NCI-H2171 (cell line): ENCODE measurements around the gene NCOA3.
"Not testable (repeated sequence)": the region's sequence is repeated elsewhere in the genome, so short reads cannot be mapped to it uniquely, and the experiment has no call there.

Experiments
- DNase-seq: peaks from one replicate; lab custom pipeline; 2025; lab: John Stamatoyannopoulos, UW

NCOA3 gene

DNA sequence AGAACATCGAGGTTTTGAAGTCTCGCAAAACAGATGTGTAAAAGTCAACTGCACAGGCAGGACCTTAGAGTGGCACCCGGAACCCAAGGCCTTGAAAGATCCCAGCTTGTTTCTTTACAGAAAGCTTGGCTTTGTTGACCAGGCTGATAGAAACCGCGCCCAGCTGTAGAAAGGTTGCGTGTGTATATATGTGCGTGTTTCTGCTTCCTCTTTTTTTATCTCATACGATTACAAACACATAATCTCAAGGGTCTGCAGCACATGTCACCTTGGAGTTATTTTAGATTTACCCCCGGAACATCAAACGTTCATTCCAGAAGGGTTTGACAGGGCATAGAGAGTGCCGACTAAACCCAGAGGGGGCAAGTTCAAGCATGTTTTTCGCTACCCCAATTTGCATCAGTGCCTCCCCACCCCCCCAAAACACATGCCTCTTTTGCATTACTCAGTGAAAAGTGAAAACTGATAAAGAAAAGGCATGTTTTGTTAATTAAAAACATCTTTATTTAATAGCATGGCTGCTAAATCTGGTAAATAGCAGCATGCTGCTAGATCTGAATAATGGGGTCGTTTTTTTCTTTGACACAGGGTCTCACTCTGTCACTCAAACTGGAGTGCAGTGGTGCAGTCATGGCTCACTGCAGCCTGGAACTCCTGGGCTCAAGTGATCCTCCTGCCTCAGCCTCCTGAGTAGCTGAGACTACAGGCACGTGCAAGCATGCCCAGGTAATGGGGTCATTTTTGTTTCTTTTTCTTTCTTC, 33.2 kb upstream of the NCOA3 start:
- DNase-seq, result no peak

DNA sequence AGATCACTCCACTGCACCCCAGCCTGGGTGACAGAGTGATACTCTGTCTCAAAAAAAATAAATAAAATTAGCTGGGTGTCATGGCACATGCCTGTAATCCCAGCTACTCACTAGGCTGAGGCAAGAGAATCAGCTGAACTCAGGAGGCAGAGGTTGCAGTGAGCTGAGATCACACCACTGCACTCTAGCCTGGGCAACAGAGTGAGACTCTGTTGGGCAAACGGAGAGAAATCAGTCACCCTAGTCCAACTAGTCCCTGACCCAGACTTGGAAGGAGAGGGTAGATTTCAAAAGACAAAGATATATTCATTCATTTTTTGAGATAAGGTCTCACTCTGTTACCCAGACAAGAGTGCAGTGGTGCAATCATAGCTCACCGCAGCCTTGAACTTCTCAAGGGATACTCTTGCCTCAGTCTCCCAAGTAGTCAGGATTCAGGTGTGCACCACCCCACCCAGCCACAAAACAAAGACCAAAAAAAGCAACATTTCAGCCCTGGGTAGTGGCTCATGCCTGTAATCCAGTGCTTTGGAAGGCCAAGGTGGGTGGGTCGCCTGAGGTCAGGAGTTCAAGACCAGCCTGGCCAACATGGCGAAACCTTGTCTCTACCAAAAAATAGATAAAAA, 26.2 kb upstream of the NCOA3 start:
- DNase-seq, result no peak

DNA sequence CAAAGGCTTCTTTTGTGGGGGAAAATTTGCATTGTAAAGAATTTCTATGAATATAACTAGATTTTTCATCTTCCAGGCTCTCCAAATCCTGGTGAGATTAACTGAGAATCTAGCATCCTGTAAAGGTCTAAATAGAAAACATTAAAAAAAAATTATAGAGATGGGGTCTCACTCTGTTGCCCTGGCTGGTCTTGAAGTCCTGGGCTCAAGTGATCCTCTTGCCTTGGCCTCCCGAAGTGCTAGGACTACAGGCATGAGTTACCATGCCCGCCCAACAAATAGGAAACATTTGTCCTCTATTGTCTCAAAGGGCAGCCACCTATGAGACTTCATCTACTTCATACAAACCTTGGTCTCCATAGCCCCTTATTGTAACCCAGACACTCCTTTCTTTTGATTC, 25.2 kb upstream of the NCOA3 start:
- no peak for DNase-seq

DNA sequence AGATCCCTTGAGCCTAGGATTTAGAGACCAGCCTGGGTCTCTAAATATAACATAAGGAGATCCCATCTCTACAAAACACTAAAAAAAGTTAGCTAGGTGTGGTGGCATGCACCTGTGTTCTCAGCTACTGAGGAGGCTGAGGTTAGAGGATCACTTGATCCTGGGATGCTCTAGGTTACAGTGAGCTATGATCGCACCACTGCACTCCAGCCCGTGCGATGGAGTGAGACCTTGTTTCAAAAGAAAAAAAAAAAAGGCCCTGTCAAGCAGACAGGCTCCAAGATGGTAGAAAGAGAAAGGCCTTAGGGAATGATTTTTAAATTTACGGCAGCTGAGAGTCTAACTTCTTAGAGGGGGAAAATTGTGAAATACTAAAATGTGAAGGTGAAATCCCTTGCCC, 22.6 kb upstream of the NCOA3 start:
- no peak for DNase-seq

DNA sequence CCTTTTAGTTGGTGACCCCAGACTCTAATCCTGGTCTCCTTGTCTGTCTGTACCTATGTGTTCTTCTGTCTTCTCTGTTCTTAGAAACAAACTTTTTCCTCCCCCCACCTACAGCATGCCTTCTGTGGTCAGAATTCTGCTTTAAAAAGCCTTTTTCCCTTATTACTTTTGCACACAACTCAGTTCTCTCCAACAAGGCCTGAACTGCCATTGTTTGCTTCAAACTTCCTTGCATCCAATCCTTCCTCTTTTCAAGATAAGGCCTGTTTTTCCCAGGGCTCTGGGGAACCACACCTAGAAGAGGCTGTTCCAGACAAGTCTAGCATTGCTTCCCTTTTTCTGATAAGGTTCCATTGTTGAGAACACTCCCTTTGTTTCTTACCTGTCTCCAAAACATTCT, 22.2 kb upstream of the NCOA3 start:
- DNase-seq, result no peak

DNA sequence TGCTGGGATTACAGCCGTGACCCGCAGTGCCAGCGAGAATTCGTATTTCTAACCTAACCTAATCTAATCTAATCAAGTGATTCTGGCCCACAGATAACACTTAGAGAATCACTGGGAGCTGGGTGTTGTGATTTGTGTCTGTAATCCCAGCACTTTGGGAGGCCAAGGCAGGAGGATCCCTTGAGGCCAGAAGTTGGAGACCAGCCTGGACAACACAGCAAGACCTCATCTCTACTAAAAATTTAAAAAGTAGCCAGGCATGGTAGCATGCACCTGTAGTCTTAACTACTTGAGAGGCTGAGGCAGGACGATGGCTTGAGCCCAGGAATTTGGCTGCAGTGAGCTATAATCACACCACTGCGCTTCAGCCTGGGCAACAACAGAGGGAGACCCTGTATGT, 21.4 kb upstream of the NCOA3 start:
- DNase-seq, result no peak

DNA sequence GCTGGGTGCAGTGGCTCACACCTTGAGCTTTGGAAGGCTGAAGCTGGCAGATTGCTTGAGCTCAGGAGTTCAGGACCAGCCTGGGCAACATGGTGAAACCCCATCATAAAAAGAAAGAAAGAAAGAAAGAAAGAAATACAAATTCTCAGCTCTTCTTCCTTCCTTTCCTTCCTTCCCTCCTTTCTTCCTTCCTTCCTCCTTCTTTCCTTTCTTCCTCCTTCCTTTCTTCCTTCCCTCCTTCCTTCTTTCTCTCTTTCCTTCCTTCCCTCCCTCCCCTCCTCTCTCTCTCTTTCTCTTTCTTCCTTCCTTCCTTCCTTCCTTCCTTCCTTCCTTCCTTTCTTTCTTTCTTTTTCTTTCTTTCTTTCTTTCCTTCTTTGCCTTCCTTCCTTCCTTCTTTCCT, 21.0 kb upstream of the NCOA3 start:
- DNase-seq, result no peak

DNA sequence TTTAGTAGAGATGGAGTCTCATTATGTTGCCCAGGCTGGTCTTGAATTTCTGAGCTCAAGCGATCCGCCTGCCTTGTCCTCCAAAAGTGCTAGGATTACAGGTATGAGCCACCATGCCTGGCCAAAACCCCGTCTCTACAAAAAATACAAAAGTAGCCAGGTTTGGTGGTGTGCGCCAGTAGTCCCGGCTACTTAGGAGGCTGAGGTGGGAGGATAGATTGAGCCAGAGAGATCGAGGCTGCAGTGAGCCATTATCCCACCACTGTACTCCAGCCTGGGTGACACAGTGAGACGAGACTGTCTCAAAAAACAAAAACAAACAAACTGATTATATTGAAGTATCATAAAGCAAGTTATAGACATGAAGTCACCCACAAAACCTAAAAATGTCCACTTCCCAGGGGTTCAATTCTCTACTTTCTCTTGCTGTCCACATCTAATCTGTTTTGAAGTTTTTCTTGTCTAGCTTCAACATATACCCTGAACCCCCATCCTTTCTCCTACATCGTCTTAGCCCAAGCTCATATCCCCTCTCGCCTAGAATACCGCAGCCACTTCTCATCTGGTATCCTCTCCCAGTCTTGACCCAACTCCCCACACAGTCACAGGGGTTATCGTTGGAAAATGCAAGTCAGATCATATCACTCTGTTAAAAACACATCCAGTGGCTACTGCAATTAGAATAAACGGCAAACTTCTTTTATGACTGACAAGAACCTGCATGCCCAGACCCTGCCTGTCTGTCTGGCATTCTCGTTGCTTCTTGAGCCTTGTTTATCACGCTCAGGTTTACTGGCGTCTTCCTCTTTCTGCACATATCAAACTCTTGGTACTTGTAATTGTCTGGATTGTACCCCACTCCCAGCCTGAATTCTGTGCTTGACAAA, 20.1 kb upstream of the NCOA3 start:
- DNase-seq, result no peak

DNA sequence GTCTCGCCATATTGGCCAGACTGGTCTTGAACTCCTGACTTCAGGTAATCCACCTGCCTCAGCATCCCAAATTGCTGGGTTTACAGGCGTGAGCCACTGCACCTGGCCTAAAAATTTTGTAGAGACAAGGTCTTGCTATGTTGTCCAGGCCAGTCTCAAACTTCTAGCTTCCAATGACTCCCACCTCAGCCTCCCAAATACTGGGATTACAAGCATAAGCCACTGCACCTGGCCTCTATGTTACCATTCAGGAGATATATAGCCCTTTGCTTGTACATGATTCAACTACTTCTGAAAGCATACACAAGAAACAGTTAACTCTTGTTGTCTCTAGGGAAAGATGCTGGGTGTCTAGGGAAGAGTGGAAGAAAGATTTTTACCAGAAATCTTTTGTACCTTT, 19.0 kb upstream of the NCOA3 start:
- no peak for DNase-seq

DNA sequence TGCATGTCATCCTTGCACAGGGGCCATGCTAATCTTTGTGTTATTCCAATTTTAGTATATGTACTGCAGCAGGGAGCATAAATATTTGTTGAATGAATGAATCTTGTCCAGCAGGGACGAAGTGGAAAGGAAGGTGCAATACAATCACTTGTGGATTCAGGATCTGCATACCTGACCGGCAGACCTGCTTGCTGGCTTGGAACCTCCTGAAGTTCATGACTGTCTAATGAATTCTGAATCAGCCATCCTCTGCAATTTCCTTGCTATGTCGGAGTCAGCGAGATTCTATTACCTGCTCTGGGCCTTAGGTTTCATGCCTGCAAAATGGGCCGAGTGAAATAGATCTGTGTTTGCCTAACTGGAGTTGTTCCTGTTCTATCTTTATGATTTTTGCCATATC, 17.4 kb upstream of the NCOA3 start:
- DNase-seq, result no peak

DNA sequence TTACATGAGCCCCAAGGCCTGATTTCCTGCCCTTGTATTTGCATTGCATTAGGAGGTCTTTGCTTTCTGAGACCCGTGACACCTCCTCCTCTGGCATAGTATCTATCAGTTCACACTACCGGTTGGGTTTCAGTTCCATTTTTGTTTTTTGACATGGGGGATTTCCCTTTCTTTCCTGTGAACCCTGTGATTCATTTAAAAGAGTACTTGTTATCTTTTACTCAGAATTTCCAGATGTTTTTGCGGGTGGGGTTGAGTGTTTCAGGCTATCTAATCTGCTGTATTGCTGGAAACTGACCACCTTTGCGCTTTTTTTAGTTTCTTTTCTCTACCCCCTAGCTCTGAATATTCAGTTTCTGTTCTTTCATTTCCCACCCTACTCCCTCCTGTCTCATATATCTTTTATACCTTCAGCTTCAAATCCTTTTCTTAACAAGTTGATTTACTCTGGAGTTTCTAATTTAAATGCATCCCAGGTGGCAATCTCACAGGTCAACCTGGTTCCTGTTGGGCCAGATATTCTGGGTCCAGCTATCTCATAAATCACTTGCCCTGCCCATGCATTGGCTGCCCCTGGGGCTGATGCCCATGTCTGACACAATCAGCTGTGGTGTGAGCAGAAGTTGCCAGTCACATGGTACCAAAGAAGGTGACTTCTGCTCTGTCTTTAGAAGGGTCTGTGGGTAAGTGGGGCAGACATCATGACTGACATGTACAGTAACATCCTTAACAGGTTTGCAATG, 14.3 kb upstream of the NCOA3 start:
- no peak for DNase-seq

DNA sequence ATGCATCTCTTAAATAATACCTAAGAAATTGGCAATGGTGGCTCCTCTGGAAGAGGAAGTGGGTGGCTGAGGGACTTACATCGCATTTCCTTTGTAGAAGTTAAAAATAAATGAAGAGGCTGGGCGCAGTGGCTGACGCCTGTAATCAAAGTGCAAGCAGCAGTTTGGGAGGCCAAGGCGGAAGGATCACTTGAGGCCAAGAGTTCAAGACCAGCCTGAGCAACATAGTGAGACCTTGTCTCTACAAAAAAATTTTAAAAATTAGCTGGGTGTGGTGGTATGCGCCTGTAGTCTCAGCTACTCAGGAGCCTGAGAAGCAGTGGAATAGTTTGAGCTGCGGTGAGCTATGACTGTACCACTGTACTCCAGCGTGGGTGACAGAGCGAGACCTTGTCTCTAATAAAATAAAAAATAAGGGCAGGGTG, 12.2 kb upstream of the NCOA3 start:
- no peak for DNase-seq

DNA sequence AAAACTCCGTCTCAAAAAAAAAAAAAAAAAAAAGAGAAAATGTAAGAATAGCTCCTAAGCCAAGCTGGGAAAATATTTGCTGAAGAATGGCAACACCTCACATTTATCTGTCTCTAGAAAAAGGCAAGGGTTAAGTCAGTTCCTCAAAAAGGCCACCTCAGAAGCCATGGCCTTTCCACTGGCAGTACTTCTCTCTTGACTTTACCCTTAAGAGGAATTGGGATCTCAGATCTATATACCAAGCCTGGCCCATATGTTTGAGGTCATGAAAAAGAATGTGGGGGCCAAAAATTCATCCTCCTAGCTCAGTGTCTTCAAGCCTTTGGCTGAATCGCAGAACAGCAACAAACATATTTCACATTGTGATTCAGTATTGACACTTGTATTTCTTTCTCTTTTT, 10.9 kb upstream of the NCOA3 start:
- no peak for DNase-seq

DNA sequence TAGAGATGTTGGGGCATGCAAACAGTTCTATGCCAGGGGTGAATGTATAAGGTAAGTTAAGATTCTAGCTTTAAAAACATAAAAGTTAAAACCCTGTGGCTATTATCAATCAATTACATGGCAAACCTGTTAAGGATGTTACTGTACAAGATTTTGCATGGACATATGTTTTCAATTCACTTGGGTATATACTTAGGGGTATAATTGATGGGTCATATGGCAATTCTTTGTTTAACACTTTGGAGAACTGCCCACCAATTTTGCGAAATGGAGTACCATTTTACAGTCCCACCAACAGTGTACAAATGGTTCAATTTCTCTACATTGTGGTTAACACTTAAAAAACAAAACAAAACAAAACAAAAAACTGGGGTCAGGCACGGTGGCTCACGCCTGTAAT, 9.4 kb upstream of the NCOA3 start:
- DNase-seq, result no peak

DNA sequence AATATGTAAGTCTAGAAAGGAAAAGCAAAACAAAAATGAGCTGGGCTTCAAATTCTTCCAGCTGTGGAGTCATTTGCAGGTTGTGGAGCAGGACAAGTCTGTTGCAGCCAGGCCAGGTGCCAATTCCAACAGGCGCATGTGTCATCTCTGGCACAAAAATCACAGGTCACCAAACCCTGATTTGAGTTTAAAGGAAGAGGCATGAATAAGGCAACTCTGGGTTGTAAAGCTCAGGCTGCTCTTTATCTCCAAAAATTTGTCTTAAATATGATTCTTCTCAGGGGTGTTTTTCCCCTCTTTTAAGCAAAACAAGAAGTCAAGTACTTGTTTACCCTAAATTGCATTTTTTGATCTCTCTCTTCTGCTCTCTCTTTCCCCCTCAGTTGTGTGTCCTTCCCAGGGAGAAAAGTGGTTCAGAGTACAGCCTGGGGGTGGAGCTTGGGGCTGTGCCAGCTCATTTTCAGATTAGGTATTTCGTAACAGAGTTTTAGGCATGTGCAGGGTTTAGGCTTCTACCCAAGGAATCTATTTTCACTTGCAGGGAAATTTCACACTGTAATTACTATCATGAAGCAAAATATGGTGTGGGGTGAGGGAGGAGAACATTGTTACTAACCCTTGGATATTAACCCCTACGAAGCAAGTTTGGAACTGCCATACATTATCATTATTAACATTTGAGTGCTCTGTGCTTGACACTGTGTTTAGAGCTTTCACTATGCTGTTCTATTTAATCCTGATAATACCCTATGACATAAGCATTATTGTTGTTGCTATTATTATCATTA, 8.3 kb upstream of the NCOA3 start:
- peak; percentile 63 for DNase-seq

DNA sequence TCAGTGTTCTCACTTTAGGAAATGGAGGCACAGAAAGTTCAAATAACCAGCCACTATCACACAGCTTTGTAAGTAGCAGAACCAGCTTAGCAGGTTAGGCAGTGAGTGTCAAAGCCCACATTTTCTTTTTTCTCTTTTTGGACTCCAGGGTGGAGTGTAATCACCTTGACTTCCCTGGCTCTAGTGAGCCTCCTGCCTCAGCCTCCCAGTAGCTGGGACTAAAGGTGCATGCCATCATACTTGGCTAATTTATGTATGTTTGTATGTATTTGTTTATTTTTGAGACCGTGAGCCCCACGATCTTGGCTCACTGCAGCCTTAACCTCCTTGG, 7.8 kb upstream of the NCOA3 start:
- no peak for DNase-seq

DNA sequence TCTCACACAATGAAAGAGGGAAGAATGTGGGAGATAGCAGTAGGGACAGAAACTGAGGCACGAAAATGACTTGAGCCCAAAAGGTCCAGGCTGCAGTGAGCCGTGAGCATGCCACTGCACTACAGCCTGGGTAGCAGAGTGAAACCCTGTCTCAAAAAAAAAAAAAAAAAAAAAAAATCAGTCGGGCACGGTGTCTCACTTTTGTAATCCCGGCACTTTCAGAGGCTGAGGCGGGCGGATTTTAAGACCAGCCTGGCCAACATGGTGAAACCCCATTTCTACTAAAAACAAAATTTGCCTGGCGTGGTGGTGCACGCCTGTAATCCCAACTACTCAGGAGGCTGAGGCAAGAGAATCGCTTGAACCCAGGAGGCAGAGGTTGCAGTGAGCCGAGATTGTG, 7.1 kb upstream of the NCOA3 start:
- DNase-seq, result not testable (repeated sequence)

DNA sequence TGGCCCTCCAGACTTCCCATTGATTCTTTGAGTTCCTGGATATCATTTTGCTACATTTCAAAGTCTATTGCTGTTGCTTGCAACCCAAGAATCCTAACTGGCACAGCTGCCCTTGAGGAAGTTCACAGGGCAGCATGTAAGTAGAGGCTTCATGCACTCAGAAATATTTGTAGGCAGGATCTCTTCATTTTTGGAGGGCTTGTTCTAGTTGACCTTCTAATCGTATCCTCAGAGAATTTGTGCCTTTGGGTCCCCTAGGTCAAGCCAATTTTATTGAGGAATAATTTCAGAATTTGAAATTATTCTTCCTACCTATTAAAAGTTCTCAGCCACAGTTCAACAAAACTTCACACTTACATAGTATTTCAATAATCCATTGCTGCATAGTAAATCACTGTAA, 5.6 kb upstream of the NCOA3 start:
- no peak for DNase-seq

DNA sequence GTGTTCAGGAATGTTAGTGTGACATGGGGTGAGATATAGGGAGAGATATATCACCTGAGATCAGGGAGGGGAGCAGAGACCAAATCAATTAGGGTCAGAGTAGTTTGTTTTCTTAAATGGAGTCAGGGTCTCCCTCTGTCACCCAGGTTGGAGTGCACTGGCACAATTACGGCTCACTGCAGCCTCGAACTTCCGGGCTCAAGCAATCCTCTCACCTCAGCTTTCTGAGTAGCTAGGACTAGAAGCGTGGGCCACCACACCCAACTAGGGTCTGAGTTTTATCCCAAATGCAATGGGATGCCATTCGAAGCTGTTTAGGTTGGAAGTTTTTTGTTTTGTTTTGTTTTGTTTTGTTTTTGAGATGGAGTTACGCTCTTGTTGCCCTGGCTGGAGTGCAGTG, 3.1 kb upstream of the NCOA3 start:
- DNase-seq, result no peak

DNA sequence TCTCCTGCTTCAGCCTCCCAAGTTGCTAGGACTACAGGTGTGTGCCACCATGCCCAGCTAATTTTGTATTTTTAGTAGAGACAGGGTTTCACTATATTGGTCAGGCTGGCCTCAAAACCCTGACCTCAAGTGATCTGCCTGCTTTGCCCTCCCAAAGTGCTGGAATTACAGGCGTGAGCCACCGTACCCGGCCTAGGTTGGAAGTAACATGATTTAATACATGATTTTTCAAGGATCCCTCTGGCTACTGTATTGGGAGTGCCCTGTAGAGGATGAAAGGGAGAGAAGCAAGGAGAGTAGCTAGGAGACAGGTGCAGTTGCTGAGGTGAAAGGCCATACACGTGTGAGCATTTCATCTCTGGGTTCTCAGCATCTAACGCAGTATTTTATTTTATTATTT, 2.6 kb upstream of the NCOA3 start:
- no peak for DNase-seq

DNA sequence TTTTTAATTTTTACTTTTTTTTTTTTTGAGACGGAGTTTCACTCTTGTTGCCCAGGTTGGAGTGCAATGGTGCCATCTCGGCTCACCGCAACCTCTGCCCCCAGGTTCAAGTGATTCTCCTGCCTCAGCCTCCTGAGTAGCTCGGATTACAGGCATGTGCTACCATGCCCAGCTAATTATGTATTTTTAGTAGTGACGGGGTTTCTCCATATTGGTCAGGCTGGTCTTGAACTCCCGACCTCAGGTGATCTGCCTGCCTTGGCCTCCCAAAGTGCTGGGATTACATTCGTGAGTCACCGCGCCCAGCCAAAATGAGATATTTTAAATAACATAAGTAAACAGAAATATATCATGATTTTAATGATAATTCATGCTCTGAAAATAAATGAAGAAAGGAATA, 1.6 kb upstream of the NCOA3 start:
- DNase-seq, result not testable (repeated sequence)

DNA sequence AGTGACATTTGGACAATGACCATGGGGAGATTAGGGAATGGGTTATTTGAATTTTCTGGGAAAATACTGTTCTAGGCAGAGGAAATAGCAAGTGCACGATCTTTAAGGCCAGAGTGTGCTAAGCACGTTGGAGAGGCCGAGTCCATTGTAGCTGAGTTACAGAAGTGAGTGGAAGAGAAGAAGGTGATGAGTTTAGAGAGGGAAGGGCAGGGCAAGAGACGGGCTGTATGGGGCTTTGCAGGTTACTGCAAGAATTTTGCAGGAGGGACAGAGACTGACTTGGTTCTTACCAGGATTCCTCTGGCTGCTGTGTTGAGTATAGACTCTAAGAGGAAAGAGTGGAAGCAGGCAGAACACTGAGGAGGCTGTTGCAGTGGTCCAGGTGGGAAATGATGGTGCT, 1.1 kb upstream of the NCOA3 start:
- no peak for DNase-seq
